Measurements from ENCODE around the gene KRT5.

Gene KRT5

DNA sequence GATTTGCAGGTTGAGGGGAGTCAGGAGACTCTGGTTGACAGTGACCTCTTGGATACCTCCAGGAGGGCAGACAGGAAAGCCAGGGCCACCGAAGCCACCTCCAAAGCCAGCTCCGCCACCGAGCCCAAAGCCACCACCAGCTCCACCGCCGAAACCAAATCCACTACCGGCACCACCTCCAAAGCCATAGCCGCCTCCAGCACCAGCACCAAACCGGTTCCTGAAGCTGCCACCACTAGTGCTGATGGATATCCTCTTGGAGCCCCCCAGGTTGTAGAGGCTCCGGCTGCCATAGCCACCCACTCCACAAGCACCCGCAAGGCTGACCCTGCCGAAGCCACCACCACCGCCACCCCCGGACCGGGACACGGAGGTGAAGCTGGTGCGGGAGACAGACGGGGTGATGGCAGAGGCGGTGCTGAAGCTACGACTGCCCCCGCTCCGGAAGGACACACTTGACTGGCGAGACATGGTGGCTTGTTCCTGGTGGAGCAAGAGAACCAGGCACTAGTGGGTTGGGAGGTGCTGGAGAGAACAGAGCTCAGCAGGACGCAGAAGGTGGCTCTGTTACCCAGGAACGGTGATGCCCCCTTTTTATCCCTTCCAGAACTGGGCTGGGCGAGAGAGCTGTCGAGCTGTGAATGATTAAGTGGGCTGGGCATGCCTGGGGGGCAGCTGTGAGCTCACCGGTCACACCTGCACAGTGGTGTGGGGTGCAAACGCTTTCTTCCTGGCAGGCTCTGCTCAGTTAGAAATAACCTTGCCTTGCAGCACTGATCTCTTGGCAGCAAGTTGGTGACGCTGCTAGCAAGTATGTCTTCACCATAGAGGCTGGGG, at the start of gene KRT5:
Gene KRT5, minus strand, starts transcription at position 569 of the 837 bp plus-strand sequence. Its CDS starts 98 bp downstream, at position 471.
- H3K27ac ChIP-seq (ENCODE audit: low read length) = no peak within 1 kb of the TSS
- H3K36me3 ChIP-seq (ENCODE audit: control insufficient read depth, low read depth, low read length) = no peaks in the 10 kb centered on the region
- no peak within 1 kb of the TSS for H3K9ac ChIP-seq (ENCODE audit: low read length)
- no peaks in the 10 kb centered on the region for H3K4me1 ChIP-seq (ENCODE audit: control insufficient read depth, low read depth, low read length)
- H3K27me3 ChIP-seq (ENCODE audit: control insufficient read depth, insufficient read depth, low read length) = no peaks in the 10 kb centered on the region
- H3K4me3 ChIP-seq (ENCODE audit: low read length) = no peak within 1 kb of the TSS
- no peaks in the 10 kb centered on the region for H3K9me3 ChIP-seq (ENCODE audit: control insufficient read depth, low read depth, low read length)

DNA sequence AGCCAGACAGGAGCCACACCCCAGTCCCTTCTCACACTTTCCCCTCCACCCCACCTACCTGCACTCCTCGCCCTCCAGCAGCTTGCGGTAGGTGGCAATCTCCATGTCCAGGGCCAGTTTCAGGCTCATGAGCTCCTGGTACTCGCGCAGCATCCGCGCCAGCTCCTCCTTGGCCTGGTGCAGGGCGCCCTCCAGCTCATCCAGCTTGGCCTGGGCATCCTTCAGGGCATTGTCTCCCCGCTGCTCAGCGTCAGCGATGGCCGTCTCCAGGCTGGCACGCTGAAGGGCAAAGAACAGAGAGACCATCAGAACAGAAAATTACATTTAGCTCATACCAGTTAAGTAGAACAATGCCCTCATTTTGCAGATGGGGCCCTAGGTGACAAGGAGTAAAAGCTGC, 47.9 kb upstream of the KRT5 start:
- Histone ChIP-seq H3K4me3 (ENCODE audit: low read length) (no peak overlapping the region), H3K27ac (ENCODE audit: low read length) (no peak overlapping the region), H3K9me3 (ENCODE audit: control insufficient read depth, low read depth, low read length) (no peaks in the 10 kb centered on the region), H3K27me3 (ENCODE audit: control insufficient read depth, insufficient read depth, low read length) (no peaks in the 10 kb centered on the region), H3K4me1 (ENCODE audit: control insufficient read depth, low read depth, low read length) (no peaks in the 10 kb centered on the region), H3K9ac (ENCODE audit: low read length) (no peak overlapping the region), H3K36me3 (ENCODE audit: control insufficient read depth, low read depth, low read length) (no peaks in the 10 kb centered on the region)

DNA sequence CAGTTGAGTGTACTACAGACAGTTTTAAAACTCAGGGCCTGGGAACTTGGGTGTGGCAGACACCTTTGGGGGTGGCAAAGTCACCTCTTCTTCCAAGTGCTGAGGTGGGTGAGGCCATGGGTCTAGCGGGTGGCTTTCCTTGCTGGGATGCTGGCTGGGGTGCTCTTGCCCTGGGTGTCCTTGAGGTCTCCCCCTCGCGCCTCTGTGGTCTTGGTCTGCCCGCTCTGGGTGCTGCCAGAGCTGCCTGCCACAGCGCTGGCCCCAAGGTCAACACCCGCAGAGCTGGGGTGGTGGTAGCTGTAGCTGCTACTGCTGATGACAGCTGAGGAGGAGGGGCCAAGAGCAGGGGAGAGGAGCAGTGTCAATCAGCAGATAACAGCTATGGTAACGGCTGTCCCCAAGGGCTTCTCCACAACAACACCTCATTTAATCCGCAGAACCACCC, 46.7 kb upstream of the KRT5 start:
- Histone ChIP-seq H3K27me3 (ENCODE audit: control insufficient read depth, insufficient read depth, low read length) (no peaks in the 10 kb centered on the region), H3K27ac (ENCODE audit: low read length) (no peak overlapping the region), H3K4me1 (ENCODE audit: control insufficient read depth, low read depth, low read length) (no peaks in the 10 kb centered on the region), H3K9me3 (ENCODE audit: control insufficient read depth, low read depth, low read length) (no peaks in the 10 kb centered on the region), H3K4me3 (ENCODE audit: low read length) (no peak overlapping the region), H3K9ac (ENCODE audit: low read length) (no peak overlapping the region), H3K36me3 (ENCODE audit: control insufficient read depth, low read depth, low read length) (no peaks in the 10 kb centered on the region)

DNA sequence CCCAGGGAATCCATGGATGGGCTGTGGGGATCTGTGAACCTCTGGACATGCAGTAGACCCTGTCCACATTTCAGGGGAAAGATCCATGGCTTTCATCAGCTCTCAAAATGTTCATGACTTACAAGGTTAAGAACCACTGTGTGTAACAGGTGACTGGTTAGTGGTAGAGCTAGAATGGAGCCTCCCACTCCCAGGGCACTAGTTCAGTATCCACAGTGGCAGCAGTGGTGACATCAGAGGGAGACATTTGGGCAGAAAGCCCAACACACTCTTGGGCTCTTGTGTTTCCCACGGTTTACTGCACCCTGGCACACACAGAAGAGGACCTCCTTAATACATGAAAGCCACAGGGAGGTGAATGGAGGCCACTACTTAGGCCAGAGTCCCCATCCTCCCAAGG, 44.4 kb upstream of the KRT5 start:
- H3K27ac ChIP-seq (ENCODE audit: low read length) = no peak overlapping the region

DNA sequence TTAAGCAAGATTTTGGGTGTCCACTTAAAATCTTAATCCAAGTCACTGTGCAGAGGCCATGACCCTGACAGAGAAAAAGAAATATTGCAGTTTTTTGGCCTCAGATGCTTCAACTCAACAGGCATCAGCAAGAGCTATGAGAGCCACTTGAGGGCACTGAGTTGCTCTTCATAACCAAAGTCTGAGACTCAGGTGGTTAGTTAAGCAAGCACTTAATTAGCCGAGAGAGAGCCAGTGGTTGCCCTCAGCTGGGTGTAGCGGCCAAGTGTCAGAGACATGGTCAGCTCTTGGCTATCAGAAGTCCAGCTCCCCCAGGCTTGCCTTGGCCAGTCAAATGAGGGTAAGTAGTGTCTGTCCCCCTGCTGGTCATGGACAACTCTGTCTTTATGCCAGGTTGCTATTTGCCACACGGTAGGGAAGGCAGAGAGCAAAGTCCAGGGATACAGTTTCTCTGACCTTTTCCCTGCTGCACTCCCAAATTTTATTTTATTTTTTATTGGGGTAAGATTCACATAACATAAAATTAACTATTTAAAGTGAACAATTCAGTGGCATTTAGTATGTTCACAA, 41.8 kb upstream of the KRT5 start:
- Histone ChIP-seq H3K4me3 (ENCODE audit: low read length) (no peak overlapping the region), H3K36me3 (ENCODE audit: control insufficient read depth, low read depth, low read length) (no peaks in the 10 kb centered on the region), H3K27ac (ENCODE audit: low read length) (no peak overlapping the region), H3K9me3 (ENCODE audit: control insufficient read depth, low read depth, low read length) (no peaks in the 10 kb centered on the region), H3K9ac (ENCODE audit: low read length) (no peak overlapping the region), H3K4me1 (ENCODE audit: control insufficient read depth, low read depth, low read length) (no peaks in the 10 kb centered on the region), H3K27me3 (ENCODE audit: control insufficient read depth, insufficient read depth, low read length) (no peaks in the 10 kb centered on the region)

More for the DNA sequence above, 44.4 kb upstream of the KRT5 start:
- H3K9ac ChIP-seq (ENCODE audit: low read length) = no peak overlapping the region
- H3K4me1 ChIP-seq (ENCODE audit: control insufficient read depth, low read depth, low read length) = no peaks in the 10 kb centered on the region
- no peak overlapping the region for H3K4me3 ChIP-seq (ENCODE audit: low read length)
- H3K27me3 ChIP-seq (ENCODE audit: control insufficient read depth, insufficient read depth, low read length) = no peaks in the 10 kb centered on the region
- no peaks in the 10 kb centered on the region for H3K9me3 ChIP-seq (ENCODE audit: control insufficient read depth, low read depth, low read length)
- H3K36me3 ChIP-seq (ENCODE audit: control insufficient read depth, low read depth, low read length) = no peaks in the 10 kb centered on the region

DNA sequence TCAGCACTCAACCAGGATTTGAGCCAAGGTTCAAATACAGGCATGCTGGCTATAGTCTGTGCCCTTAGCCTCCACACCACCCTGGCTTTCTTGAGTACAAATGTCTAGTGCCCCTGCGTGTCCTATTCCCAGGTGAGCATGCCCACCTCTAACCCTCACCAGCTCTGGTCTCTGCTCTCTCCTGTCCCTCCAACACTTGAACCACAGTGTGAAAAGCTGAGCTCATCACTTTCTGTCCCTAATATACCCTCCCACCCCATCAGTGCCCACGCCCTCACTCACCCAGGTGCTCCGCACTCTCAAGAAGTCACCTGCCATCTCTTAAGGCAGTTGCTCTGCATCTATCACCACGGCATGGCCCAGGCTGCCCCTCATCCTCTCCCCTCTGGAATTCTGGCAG, 39.8 kb upstream of the KRT5 start:
- no peak overlapping the region for H3K27ac ChIP-seq (ENCODE audit: low read length)
- no peak overlapping the region for H3K4me3 ChIP-seq (ENCODE audit: low read length)
- no peak overlapping the region for H3K9ac ChIP-seq (ENCODE audit: low read length)
- H3K36me3 ChIP-seq (ENCODE audit: control insufficient read depth, low read depth, low read length) = no peaks in the 10 kb centered on the region
- no peaks in the 10 kb centered on the region for H3K27me3 ChIP-seq (ENCODE audit: control insufficient read depth, insufficient read depth, low read length)
- H3K9me3 ChIP-seq (ENCODE audit: control insufficient read depth, low read depth, low read length) = no peaks in the 10 kb centered on the region
- H3K4me1 ChIP-seq (ENCODE audit: control insufficient read depth, low read depth, low read length) = no peaks in the 10 kb centered on the region

DNA sequence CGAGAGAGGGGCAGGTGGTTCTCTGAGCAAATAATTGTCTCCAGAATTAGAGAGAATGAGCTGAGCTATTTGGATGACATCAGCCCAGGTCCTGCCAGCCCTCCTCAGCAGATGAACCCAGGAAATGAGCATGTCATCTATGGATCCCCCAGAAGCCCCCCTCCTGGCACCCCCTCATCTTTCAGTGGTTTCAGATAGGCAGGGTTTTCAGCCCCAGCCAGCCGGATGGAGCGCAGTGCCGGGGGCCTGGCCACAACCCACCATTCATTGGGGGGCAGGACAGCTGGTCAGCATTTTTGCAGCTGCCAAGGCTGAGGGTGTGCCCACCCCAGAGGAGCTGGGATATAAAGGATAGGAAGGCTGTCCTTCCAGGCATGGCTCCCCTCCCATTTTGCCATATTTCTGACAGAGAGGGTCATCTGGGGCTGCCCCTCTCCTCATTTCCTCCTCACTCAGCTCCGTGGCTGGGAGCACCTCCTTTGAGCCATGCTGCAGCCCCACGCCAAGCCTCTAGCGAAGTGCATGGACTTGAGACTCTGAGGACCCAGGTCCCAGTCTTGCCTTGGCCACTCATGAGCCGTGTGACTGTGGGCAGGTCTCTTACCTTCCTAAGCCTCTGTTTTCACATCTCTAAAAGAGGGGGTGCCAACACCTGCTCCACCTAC, 38.7 kb upstream of the KRT5 start:
- H3K9ac ChIP-seq (ENCODE audit: low read length) = no peak overlapping the region
- H3K4me1 ChIP-seq (ENCODE audit: control insufficient read depth, low read depth, low read length) = no peaks in the 10 kb centered on the region
- no peaks in the 10 kb centered on the region for H3K9me3 ChIP-seq (ENCODE audit: control insufficient read depth, low read depth, low read length)
- H3K36me3 ChIP-seq (ENCODE audit: control insufficient read depth, low read depth, low read length) = no peaks in the 10 kb centered on the region
- H3K27me3 ChIP-seq (ENCODE audit: control insufficient read depth, insufficient read depth, low read length) = no peaks in the 10 kb centered on the region
- no peak overlapping the region for H3K4me3 ChIP-seq (ENCODE audit: low read length)
- H3K27ac ChIP-seq (ENCODE audit: low read length) = no peak overlapping the region

DNA sequence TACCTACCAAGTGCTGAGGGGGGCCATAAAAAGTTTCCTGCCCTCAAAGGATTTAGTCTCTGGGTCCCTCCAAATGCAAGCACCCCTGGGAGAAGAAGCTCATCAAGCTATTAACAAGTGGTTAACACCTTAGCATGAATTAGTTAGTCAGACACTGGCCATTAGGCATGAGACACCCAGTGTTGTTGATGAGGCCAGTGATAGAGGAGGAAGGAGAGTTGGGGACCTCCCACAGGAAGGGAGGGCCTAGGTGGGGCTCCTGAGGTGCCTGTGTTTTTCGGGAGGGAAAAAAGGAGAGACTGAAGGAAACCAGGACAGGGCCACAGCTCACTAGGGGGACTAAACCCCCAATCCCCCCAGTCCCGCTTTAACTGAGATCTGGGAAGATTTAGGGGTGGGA, 37.3 kb upstream of the KRT5 start:
- H3K27ac ChIP-seq (ENCODE audit: low read length) = no peak overlapping the region
- no peaks in the 10 kb centered on the region for H3K9me3 ChIP-seq (ENCODE audit: control insufficient read depth, low read depth, low read length)
- H3K27me3 ChIP-seq (ENCODE audit: control insufficient read depth, insufficient read depth, low read length) = no peaks in the 10 kb centered on the region
- no peaks in the 10 kb centered on the region for H3K36me3 ChIP-seq (ENCODE audit: control insufficient read depth, low read depth, low read length)
- H3K9ac ChIP-seq (ENCODE audit: low read length) = no peak overlapping the region
- H3K4me3 ChIP-seq (ENCODE audit: low read length) = no peak overlapping the region
- H3K4me1 ChIP-seq (ENCODE audit: control insufficient read depth, low read depth, low read length) = no peaks in the 10 kb centered on the region

DNA sequence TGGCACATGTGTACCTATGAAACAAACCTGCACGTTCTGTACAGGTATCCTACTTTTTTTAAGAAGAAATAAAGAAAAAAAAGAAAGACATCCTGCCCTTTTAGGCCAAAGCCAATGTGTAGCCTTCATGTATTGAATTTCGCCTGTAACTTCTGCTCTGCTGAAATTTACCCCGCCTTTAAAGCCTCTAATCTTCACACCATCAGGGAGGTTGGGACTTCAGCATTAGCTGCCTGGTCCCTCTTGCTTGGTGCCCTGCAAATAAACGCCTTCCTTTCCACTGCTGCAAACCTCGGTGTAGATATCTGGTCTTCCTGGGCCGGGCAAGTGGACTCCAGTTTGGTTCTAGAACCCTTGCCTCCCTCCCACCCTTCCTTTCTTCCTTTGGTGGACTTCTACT, 35.4 kb upstream of the KRT5 start:
- no peaks in the 10 kb centered on the region for H3K27me3 ChIP-seq (ENCODE audit: control insufficient read depth, insufficient read depth, low read length)

DNA sequence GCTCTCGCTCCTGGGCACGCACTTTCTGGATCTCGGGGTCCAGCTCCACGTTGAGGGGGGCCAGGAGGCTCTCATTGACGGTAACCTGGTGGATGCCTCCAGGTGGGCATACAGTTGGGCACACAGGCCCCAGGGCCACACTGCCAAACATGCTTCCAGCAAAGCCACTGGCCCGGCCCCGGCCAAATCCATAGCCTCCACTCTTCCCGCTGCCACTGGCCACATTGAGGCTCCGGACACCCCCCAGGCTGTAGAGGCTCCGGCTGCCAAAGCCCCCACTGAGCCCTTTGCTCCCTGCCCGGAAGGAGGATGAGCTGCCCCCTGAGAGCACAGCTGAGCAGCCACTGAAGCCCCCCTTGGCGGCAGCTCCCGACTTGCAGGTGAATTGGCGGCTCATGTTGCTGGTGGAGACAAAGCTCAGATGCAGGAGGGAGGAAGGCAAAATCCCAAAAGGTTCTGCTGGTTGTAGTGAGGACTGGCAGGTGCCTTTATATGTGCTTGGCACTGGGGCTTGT, 32.5 kb upstream of the KRT5 start, which contains the start of gene KRT71:
Gene KRT71, minus strand, starts transcription at position 465 of the 515 bp plus-strand sequence. Its CDS starts 68 bp downstream, at position 397.
- H3K4me1 ChIP-seq (ENCODE audit: control insufficient read depth, low read depth, low read length) = no peaks in the 10 kb centered on the region

More for the DNA sequence above, 35.4 kb upstream of the KRT5 start:
- Histone ChIP-seq H3K4me3 (ENCODE audit: low read length) (no peak overlapping the region), H3K9me3 (ENCODE audit: control insufficient read depth, low read depth, low read length) (no peaks in the 10 kb centered on the region), H3K4me1 (ENCODE audit: control insufficient read depth, low read depth, low read length) (no peaks in the 10 kb centered on the region), H3K27ac (ENCODE audit: low read length) (no peak overlapping the region), H3K36me3 (ENCODE audit: control insufficient read depth, low read depth, low read length) (no peaks in the 10 kb centered on the region), H3K9ac (ENCODE audit: low read length) (no peak overlapping the region)

DNA sequence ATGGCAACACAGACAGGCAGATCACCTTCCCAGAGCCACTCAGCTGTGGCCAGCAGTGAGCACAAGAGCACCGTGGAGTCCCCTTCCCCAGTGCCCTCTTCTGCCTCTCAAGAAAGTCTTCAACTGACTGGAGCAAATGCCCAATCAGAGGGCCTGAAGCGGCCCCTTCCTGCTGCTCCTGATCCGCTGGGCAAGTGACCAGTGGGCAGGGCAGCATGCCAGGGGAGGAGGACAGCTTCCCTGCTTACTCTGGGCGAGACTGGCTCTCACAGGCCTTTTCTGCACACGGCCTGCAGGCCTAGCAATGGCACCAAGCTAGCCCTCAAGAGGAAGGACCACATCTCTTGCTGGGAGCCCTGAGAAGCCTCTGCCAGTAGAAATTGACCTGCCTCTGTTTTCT, 31.9 kb upstream of the KRT5 start:
- Histone ChIP-seq H3K27me3 (ENCODE audit: control insufficient read depth, insufficient read depth, low read length) (no peaks in the 10 kb centered on the region), H3K27ac (ENCODE audit: low read length) (no peak overlapping the region), H3K36me3 (ENCODE audit: control insufficient read depth, low read depth, low read length) (no peaks in the 10 kb centered on the region), H3K9me3 (ENCODE audit: control insufficient read depth, low read depth, low read length) (no peaks in the 10 kb centered on the region), H3K4me1 (ENCODE audit: control insufficient read depth, low read depth, low read length) (no peaks in the 10 kb centered on the region), H3K9ac (ENCODE audit: low read length) (no peak overlapping the region), H3K4me3 (ENCODE audit: low read length) (no peak overlapping the region)

More for the DNA sequence above, 32.5 kb upstream of the KRT5 start, which contains the start of gene KRT71:
- Histone ChIP-seq H3K4me3 (ENCODE audit: low read length) (no peak within 1 kb of the TSS), H3K27ac (ENCODE audit: low read length) (no peak within 1 kb of the TSS), H3K9me3 (ENCODE audit: control insufficient read depth, low read depth, low read length) (no peaks in the 10 kb centered on the region), H3K36me3 (ENCODE audit: control insufficient read depth, low read depth, low read length) (no peaks in the 10 kb centered on the region), H3K9ac (ENCODE audit: low read length) (no peak within 1 kb of the TSS), H3K27me3 (ENCODE audit: control insufficient read depth, insufficient read depth, low read length) (no peaks in the 10 kb centered on the region)
